Femur (tissue), 1 donor: ENCODE results near the gene MAPKAPK3.

Source experiments
- DNase-seq: peaks from one replicate; pipeline ENCODE4 v3.0.0-alpha.2; 2017

The MAPKAPK3 gene

GRCh38 chr3:50630877-50631276 is 13.9 kb downstream of the MAPKAPK3 start:
- DNase-seq = no peak

GRCh38 chr3:50632450-50632849 is 15.5 kb downstream of the MAPKAPK3 start:
- DNase-seq = no peak

GRCh38 chr3:50633230-50633790 is 16.4 kb downstream of the MAPKAPK3 start:
- DNase-seq = no peak

GRCh38 chr3:50635066-50635465 is 18.1 kb downstream of the MAPKAPK3 start:
- no peak for DNase-seq

GRCh38 chr3:50637011-50637410 is 20.1 kb downstream of the MAPKAPK3 start:
- no peak for DNase-seq

GRCh38 chr3:50637945-50638344 is 21.0 kb downstream of the MAPKAPK3 start:
- no peak for DNase-seq

- peak; percentile 61 for DNase-seq
These were observed 22.1 kb downstream of the MAPKAPK3 start for GRCh38 chr3:50639055-50639494.

GRCh38 chr3:50642382-50642781 is 25.4 kb downstream of the MAPKAPK3 start:
- DNase-seq = no peak

GRCh38 chr3:50644561-50644960 is 27.6 kb downstream of the MAPKAPK3 start:
- peak; percentile 62 for DNase-seq

GRCh38 chr3:50645378-50645777 is 28.4 kb downstream of the MAPKAPK3 start:
- DNase-seq = no peak

- no peak for DNase-seq
These were observed 31.4 kb downstream of the MAPKAPK3 start for GRCh38 chr3:50648313-50648712.

- no peak for DNase-seq
These were observed 32.0 kb downstream of the MAPKAPK3 start for GRCh38 chr3:50648944-50649343.

- DNase-seq = no peak
These were observed 32.5 kb downstream of the MAPKAPK3 start for GRCh38 chr3:50649451-50649931.

GRCh38 chr3:50650018-50650417 is 33.1 kb downstream of the MAPKAPK3 start:
- DNase-seq = no peak

- DNase-seq = no peak
These were observed 34.5 kb downstream of the MAPKAPK3 start for GRCh38 chr3:50651445-50651844.

GRCh38 chr3:50651920-50652529 is 35.1 kb downstream of the MAPKAPK3 start:
- DNase-seq = no peak

- no peak for DNase-seq
These were observed 35.8 kb downstream of the MAPKAPK3 start for GRCh38 chr3:50652709-50653108.

GRCh38 chr3:50653937-50654595 is 37.1 kb downstream of the MAPKAPK3 start:
- DNase-seq = no peak

- DNase-seq = no peak
These were observed 38.3 kb downstream of the MAPKAPK3 start for GRCh38 chr3:50655009-50655830.

GRCh38 chr3:50656417-50657195 is 39.7 kb downstream of the MAPKAPK3 start:
- no peak for DNase-seq

GRCh38 chr3:50657407-50657806 is 40.5 kb downstream of the MAPKAPK3 start:
- no peak for DNase-seq

- no peak for DNase-seq
These were observed 40.9 kb downstream of the MAPKAPK3 start for GRCh38 chr3:50657816-50658215.

GRCh38 chr3:50658416-50658815 is 41.5 kb downstream of the MAPKAPK3 start:
- DNase-seq = peak; percentile 13
